ENCODE data around the gene ATP6V0A4.

DNA sequence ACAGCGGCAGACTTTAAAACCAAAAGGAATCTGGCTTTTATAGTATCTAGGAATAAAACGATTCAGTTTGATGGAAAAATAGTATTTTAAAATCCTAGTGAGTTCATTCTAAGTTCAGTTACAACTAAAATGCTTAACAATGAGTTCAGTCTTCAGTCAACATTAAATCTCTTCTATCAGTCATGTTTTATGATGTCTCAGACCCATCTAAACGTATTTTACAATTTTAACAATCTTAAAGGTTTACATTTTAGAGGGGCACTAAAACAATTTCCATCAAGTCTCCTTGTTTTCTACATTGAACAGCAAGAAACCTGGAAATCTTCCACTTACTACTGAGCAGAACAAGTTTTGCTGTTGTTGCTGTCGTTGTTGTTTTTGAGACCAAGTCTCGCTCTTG lies 106.8 kb downstream of the ATP6V0A4 start:
- TF ChIP-seq EP300 (IDR thresholded peaks at IDR 0.05) = no peak
- TF ChIP-seq, protein P1, sequence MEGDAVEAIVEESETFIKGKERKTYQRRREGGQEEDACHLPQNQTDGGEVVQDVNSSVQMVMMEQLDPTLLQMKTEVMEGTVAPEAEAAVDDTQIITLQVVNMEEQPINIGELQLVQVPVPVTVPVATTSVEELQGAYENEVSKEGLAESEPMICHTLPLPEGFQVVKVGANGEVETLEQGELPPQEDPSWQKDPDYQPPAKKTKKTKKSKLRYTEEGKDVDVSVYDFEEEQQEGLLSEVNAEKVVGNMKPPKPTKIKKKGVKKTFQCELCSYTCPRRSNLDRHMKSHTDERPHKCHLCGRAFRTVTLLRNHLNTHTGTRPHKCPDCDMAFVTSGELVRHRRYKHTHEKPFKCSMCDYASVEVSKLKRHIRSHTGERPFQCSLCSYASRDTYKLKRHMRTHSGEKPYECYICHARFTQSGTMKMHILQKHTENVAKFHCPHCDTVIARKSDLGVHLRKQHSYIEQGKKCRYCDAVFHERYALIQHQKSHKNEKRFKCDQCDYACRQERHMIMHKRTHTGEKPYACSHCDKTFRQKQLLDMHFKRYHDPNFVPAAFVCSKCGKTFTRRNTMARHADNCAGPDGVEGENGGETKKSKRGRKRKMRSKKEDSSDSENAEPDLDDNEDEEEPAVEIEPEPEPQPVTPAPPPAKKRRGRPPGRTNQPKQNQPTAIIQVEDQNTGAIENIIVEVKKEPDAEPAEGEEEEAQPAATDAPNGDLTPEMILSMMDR (IDR thresholded peaks at IDR 0.05) = no peak

Data from esophagus muscularis mucosa (tissue), 3 donors.